Measurements from ENCODE around the gene SGTA. TPM values are rescaled to one million over a fixed set of nuclear protein-coding genes. Genes with fewer than 3 reads are reported as not detected.

Gene SGTA, protein sequence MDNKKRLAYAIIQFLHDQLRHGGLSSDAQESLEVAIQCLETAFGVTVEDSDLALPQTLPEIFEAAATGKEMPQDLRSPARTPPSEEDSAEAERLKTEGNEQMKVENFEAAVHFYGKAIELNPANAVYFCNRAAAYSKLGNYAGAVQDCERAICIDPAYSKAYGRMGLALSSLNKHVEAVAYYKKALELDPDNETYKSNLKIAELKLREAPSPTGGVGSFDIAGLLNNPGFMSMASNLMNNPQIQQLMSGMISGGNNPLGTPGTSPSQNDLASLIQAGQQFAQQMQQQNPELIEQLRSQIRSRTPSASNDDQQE
- total RNA-seq = 10 to 100 TPM; 32.7 to 50.4 (median 36.7) TPM

DNA sequence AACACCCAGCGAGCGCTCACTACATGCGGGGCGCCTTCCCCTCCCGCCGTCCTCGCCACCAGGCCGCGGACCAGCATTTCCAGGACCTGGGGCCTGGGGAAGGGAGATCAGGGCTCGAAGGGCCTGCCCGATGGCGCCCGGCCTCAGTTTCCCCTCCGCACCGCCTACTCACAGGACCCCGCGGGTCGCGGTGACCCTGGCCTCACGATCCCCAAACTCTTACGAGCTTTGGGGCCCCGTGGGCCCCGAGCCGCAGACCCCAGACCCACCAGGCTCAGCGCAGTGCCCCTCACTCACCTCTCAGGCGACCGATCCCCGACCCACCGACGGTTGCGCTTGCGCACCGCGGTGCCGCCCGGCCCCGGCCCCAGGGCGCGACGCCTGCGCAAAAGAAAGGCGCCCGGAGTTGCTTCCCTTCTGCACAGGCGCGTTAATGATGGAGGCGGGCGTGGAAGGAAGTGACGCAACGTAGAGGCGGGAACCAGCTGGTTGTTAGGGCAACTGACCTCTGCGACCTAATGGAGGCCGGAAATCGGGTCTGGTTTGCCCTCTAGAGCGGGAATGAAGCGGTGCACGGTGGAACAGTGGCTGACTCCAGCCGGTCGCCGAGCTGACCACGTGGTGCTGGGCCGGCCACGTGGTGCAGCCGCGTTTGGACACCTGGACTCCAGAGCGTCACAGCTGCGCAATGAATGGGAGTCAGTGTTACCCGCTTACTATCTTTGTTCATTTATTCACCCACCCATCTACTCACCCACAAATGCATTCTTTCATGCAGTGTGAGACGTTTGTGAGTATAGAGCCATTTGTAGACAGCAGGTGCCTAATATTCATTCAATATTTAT, at the start of gene SGTA:
SGTA (minus strand) TSS at position 338 of the 845 bp plus-strand sequence. CDS start 14,205 bp downstream, outside the sequence.
- peak; percentile 94 for DNase-seq (ENCODE audit: low spot score)
- peak; percentile 94 for ATAC-seq (ENCODE audit: low FRiP score)
- TF ChIP-seq, protein P1, sequence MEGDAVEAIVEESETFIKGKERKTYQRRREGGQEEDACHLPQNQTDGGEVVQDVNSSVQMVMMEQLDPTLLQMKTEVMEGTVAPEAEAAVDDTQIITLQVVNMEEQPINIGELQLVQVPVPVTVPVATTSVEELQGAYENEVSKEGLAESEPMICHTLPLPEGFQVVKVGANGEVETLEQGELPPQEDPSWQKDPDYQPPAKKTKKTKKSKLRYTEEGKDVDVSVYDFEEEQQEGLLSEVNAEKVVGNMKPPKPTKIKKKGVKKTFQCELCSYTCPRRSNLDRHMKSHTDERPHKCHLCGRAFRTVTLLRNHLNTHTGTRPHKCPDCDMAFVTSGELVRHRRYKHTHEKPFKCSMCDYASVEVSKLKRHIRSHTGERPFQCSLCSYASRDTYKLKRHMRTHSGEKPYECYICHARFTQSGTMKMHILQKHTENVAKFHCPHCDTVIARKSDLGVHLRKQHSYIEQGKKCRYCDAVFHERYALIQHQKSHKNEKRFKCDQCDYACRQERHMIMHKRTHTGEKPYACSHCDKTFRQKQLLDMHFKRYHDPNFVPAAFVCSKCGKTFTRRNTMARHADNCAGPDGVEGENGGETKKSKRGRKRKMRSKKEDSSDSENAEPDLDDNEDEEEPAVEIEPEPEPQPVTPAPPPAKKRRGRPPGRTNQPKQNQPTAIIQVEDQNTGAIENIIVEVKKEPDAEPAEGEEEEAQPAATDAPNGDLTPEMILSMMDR (IDR thresholded peaks at IDR 0.05) = peak in 1 of 3 donors; percentile 2

DNA sequence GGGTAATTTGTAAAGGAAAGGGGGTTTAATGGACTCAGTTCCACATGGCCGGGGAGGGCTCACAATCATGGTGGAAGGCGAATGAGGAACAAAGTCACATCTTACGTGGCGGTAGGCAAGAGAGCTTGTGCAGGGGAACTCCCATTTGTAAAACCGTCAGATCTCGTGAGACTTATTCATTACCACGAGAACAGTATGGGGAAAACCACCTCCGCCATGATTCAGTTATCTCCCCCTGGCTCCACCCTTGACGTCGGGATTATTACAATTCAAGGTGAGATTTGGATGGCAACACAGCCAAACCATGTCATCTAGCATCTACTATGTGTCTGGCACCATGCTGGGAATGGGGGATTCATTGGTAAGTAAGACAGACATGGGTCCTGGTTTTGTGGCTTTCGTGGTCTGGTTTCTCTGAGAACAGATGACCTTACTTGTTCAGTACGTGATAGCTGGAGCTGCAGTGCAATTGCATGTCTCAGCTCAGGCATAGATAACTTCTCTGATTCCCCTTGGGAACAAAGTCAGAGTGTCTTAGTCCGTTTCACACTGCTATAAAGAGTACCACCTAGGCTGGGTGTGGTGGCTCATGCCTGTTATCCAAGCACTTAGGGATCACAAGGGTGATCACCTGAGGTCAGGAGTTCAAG, 44.9 kb upstream of the SGTA start:
- ATAC-seq (ENCODE audit: low FRiP score) (no peak), DNase-seq (ENCODE audit: low spot score) (no peak)
- TF ChIP-seq, protein P1 (IDR thresholded peaks at IDR 0.05) = no peak

DNA sequence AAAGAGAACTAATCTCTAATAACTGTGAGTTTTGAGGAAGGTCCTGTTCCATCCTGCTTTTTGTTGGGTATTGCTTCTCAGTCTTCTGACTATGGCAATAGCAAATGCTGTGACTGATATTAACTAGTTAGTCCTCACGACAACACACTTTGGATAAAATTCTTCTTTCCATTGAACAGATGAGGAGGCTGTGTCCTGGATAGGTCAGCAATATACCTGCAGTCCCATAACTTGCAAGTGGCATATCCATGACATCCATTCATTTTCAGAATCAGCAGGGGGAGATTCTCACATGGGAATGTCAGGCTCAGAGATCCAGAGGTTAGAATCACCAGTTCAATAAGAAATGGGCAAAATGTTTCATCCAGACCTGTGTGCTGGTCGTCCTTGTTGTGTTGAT, 43.9 kb upstream of the SGTA start:
- ATAC-seq (ENCODE audit: low FRiP score) (no peak), DNase-seq (ENCODE audit: low spot score) (no peak)
- TF ChIP-seq, protein P1 (IDR thresholded peaks at IDR 0.05) = no peak

DNA sequence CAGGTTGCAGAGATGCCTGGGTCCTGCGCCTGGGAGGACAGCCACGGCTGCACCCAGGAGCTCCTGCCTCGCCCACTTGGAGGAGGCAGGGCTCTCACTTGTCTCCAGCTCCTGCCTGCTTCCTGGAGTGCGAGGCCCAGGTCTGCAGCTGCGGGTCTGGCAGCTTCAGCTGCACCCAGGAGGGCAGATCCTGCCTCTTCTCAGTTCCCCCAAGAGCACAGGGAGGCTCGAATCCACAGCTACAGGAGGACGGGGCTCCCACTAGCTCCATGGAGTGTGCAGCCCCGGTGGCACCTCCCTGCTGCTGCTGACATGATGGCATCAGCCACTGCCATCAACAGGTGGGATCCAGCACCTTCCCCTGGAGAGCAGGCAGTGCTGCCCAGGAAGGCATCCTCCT, 41.1 kb upstream of the SGTA start:
- ATAC-seq (ENCODE audit: low FRiP score) (no peak), DNase-seq (ENCODE audit: low spot score) (no peak)
- TF ChIP-seq, protein P1 (IDR thresholded peaks at IDR 0.05) = no peak

DNA sequence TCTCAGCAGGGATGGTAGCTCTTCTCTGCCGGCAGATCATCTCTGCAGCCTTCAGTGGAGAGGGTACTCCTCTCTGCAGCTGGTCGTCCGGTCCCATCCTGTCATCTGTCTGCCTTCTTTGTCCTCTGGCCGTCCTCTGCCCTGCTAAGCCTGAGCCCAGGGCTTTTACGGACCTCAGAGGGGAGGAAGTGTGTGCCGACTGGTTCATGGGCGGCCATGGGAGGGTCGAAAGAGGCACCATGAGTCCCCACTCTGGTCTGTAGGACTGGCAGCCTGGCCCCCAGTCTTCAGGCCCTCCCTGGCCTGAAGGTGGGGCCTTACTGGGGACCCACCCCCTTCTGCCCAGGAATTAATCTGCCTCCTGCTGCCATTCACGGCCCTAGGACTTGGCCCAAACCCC, 40.6 kb upstream of the SGTA start:
- TF ChIP-seq, protein P1 (IDR thresholded peaks at IDR 0.05) = no peak
- ATAC-seq (ENCODE audit: low FRiP score) = no peak
- no peak for DNase-seq (ENCODE audit: low spot score)

DNA sequence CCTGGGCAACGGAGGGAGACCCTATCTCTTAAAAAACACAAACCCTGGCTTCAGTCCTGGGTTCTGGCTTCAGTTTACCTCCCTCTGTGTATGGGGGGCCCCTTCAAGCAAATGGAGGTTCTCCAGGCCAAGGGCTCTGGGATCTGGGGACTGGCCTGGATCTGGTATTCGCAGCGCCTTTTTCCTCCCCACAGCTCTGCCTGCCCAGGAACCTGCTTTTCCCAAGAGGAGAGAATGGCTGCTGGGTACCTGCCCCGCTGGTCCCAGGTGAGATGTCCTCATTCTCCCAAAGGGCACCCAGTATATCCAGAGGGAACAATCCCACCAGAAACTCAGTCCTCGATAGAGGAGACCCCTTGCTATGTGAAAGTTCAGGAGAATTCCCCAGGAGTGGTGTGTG, 39.8 kb upstream of the SGTA start:
- no peak for ATAC-seq (ENCODE audit: low FRiP score)
- DNase-seq (ENCODE audit: low spot score) = no peak
- TF ChIP-seq, protein P1 (IDR thresholded peaks at IDR 0.05) = no peak
